HEK293T (cell line): ENCODE measurements around the gene RAP1GAP.

ENCODE experiments used
- CTCF ChIA-PET: fragments of 350-600 bp; formaldehyde crosslinking; extraction: SDS; loops from one replicate; lab custom pipeline; 2021; ENCODE audit warnings: antibody characterized with exemption, inconsistent platforms; lab: Yijun Ruan, JAX
- POLR2A ChIA-PET: fragments of 350-600 bp; formaldehyde crosslinking; extraction: SDS; loops from one replicate; lab custom pipeline; 2020; ENCODE audit warnings: antibody characterized with exemption, inconsistent platforms; lab: Yijun Ruan, JAX
- DNase-seq: peaks from one replicate; pipeline ENCODE4 v3.0.0; 2012; ENCODE audit warnings: mixed read lengths; ENCODE audit errors: extremely low spot score
- ARNT ChIP-seq: fragments of 450-650 bp; IDR thresholded peaks from 2 replicates; pipeline ENCODE4 v1.6.1; 2017; ENCODE audit warnings: mild to moderate bottlenecking
- BHLHE40 ChIP-seq: fragments of 450-650 bp; IDR thresholded peaks from 2 replicates; pipeline ENCODE4 v1.6.1; 2016; ENCODE audit warnings: mild to moderate bottlenecking, moderate library complexity, borderline replicate concordance
- CTBP1 ChIP-seq: fragments of 450-650 bp; IDR thresholded peaks from 2 replicates; pipeline ENCODE4 v1.6.1; 2016; ENCODE audit warnings: borderline replicate concordance
- ELF4 ChIP-seq: fragments of 450-650 bp; IDR thresholded peaks from 2 replicates; pipeline ENCODE4 v1.6.1; 2017; ENCODE audit warnings: antibody characterized with exemption
- FOXA1 ChIP-seq: fragments of 450-650 bp; IDR thresholded peaks from 2 replicates; pipeline ENCODE4 v1.6.1; 2016; ENCODE audit warnings: mild to moderate bottlenecking
- FOXK2 ChIP-seq: fragments of 450-650 bp; IDR thresholded peaks from 2 replicates; pipeline ENCODE4 v1.6.1; 2016; ENCODE audit warnings: mild to moderate bottlenecking
- FOXM1 ChIP-seq: fragments of 450-650 bp; IDR thresholded peaks from 2 replicates; pipeline ENCODE4 v1.6.1; 2017; ENCODE audit warnings: mild to moderate bottlenecking, borderline replicate concordance
- HDGF ChIP-seq: fragments of 450-650 bp; IDR thresholded peaks from 2 replicates; pipeline ENCODE4 v1.6.1; 2017; ENCODE audit warnings: antibody characterized with exemption, borderline replicate concordance
- L3MBTL2 ChIP-seq: fragments of 450-650 bp; conservative IDR thresholded peaks from 2 replicates; pipeline ENCODE4 v1.6.1; 2016; ENCODE audit warnings: mild to moderate bottlenecking
- LEF1 ChIP-seq: fragments of 450-650 bp; IDR thresholded peaks from 2 replicates; pipeline ENCODE4 v1.6.1; 2017; ENCODE audit warnings: mild to moderate bottlenecking, borderline replicate concordance
- NFRKB ChIP-seq: fragments of 450-650 bp; IDR thresholded peaks from 2 replicates; pipeline ENCODE4 v1.6.1; 2016; ENCODE audit warnings: mild to moderate bottlenecking, moderate library complexity
- SP1 ChIP-seq: fragments of 450-650 bp; IDR thresholded peaks from 2 replicates; pipeline ENCODE4 v1.6.1; 2017
- SUZ12 ChIP-seq: fragments of 450-650 bp; IDR thresholded peaks from 2 replicates; pipeline ENCODE4 v1.6.1; 2016; ENCODE audit warnings: mild to moderate bottlenecking
- TARDBP ChIP-seq: fragments of 450-650 bp; IDR thresholded peaks from 2 replicates; pipeline ENCODE4 v1.6.1; 2016
- ZNF384 ChIP-seq: fragments of 450-650 bp; IDR thresholded peaks from 2 replicates; pipeline ENCODE4 v1.6.1; 2016
- TF ChIP-seq, protein P1 (sequence below): fragments of 450-650 bp; IDR thresholded peaks from 2 replicates; pipeline ENCODE4 v1.6.1; 2016

The RAP1GAP gene

DNA sequence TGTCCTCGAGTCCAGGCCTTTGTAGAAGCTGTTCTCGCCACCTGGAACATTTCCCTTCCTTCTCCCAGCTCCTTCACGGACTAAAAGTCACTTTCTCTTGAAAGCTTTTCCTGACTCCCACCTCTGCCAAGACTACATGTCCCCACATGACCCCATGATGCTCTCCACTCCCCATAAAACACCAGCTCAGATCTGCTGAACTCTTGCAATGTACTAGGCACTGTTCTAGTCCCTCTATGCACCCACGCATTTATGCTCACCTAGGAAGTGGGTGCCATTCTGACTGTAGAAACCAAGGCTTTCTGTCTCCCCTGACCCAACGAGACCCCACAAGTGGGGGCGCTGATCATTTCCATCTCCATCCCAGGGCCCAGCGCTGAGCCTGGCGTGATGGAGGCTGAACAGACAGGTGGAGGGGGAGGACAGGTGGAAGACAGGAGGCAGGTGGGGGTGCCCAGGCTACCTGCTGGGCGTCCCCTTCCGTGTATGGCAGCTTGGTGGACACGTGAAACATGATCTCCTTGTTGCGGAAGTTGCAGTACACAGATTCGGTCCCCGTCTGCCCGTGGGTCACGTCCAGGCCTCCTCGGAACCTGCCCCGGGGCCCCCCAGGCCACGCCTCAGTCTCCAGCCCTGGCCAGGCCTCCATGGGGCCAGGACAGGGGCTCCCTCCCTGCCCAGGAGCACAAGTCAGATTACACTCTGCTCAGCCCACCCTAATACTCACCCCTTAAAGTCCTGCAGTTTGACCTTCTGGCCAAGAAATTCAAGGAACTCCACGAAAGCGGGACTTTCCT, 58.0 kb downstream of the RAP1GAP start:
- no peak for TF ChIP-seq FOXM1
- no peak for TF ChIP-seq CTBP1
- no peak for TF ChIP-seq FOXK2
- TF ChIP-seq NFRKB = no peak
- TF ChIP-seq BHLHE40 = no peak
- TF ChIP-seq SUZ12 = no peak
- no peak for TF ChIP-seq SP1
- no peak for TF ChIP-seq TARDBP
- TF ChIP-seq LEF1 = no peak
- no peak for TF ChIP-seq L3MBTL2
- TF ChIP-seq, protein P1, sequence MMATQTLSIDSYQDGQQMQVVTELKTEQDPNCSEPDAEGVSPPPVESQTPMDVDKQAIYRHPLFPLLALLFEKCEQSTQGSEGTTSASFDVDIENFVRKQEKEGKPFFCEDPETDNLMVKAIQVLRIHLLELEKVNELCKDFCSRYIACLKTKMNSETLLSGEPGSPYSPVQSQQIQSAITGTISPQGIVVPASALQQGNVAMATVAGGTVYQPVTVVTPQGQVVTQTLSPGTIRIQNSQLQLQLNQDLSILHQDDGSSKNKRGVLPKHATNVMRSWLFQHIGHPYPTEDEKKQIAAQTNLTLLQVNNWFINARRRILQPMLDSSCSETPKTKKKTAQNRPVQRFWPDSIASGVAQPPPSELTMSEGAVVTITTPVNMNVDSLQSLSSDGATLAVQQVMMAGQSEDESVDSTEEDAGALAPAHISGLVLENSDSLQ = no peak
- no peak for TF ChIP-seq ZNF384
- no peak for TF ChIP-seq ARNT
- TF ChIP-seq HDGF = no peak
- TF ChIP-seq ELF4 = no peak
- no peak for TF ChIP-seq FOXA1
- CTCF ChIA-PET = interaction anchor here (0.8 to 0.9 kb wide), 2 partner anchors 9 to 393 kb away, joined by 3 to 4 read pairs; no protein-coding TSS in a partner anchor
- POLR2A ChIA-PET = interaction anchor here (1.1 to 1.2 kb wide), 2 partner anchors 10 to 14 kb away, joined by 3 to 5 read pairs; no protein-coding TSS in a partner anchor
- DNase-seq = no peak

DNA sequence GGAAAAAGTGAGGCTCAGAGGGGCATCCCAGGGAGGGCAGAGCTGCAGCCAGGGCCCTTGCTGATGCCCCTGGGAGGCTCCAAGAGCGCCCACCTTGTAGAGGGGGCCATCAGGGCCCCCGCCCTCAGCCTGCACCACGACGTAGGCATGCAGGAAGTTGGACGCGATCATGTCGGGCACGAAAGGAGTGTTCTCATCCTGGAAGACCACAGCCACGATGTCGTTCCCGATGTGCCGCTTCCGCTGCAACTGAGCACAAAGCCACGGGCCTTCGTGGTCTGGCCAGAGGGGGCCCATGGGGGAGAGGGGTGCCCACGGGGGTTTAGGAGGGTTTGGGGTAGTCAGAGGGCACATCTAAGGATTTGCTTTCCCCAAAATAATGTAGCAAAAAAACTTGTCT, 59.1 kb downstream of the RAP1GAP start:
- no peak for DNase-seq
- POLR2A ChIA-PET = interaction anchor here (1.2 kb wide), 1 partner anchor 11 kb away, joined by 5 read pairs; no protein-coding TSS in a partner anchor
- TF ChIP-seq FOXA1 (no peak), ZNF384 (no peak), NFRKB (no peak), SUZ12 (no peak), HDGF (no peak), FOXK2 (no peak), ARNT (no peak)
- CTCF ChIA-PET = no interaction called here

DNA sequence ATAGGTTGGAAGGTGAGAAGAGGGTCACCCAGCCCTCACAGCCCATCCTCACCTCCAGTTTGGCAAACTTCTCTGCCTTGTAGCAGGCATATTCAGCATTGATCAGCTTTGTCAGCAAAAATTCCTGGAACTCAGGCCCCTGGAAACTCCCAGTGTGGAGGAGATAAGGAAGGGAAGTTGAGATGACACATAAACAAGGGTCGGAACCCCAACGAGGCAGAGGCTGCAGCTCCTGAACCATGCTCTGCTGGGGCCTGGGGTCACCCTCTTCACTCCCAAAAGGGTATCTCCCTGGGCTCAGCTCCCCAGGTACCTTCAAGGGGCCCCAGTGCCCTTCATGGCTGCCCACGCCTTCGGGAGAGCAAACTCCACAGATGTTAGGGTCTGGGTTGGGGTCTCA, 60.4 kb downstream of the RAP1GAP start:
- TF ChIP-seq FOXM1 (no peak), ZNF384 (no peak), LEF1 (no peak), L3MBTL2 (no peak), TARDBP (no peak), ELF4 (no peak), FOXA1 (no peak), FOXK2 (no peak), CTBP1 (no peak), NFRKB (no peak), SUZ12 (no peak), HDGF (no peak), ARNT (no peak)
- POLR2A ChIA-PET = interaction anchor here (1.0 to 2.2 kb wide), 2 partner anchors 12 to 14 kb away, joined by 3 to 6 read pairs; no protein-coding TSS in a partner anchor
- CTCF ChIA-PET = no interaction called here
- no peak for DNase-seq

GRCh38 chr1:21607549-21608529, 61.3 kb downstream of the RAP1GAP start:
- POLR2A ChIA-PET = interaction anchor here (0.5 to 2.2 kb wide), 2 partner anchors 15 to 72 kb away, joined by 3 to 6 read pairs; no protein-coding TSS in a partner anchor
- peak; percentile 100 for DNase-seq
- CTCF ChIA-PET = interaction anchor here (0.6 kb wide), 1 partner anchor 51 kb away, joined by 4 read pairs; no protein-coding TSS in a partner anchor
- TF ChIP-seq, protein P1 = peak; percentile 99
- TF ChIP-seq TARDBP = no peak

DNA sequence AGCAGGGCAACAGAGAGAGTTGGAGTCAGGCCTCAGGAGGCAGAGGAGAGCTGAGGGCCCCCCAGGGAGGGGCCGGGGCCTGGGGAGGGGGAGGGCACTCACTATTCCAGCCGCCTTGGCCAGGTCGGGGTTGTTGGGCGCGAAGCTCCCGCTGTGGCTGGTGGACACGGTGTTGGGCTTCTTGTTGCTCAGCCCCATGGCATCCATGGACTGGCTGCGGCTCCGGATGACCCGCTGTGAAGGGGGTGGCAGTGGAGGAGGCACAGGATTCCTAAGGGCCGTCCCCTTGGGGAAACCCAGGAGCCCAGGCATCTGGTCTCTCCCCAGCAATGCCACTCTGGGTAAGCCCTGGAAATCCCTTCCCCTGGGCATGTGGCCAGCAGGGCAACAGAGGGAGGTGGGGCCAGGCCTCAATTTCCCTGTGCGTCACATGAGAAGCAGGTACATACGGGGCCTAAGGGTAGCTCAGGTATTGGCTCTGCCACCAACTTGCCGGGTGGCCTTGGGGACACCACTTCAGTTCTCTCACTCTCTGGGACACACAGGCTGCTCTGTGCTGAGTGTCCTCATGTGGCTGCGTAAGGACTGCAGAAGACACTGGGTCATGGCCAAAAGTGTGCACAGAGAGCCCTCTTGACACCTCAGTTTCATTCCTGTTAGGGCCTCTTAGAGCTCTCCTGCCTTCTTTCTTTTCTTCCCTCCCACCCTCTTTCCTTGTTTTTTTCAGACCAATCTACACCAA, 63.0 kb downstream of the RAP1GAP start:
- TF ChIP-seq HDGF (no peak), ZNF384 (no peak), TARDBP (no peak), BHLHE40 (no peak), FOXK2 (no peak), L3MBTL2 (no peak), SUZ12 (no peak), LEF1 (no peak), FOXM1 (no peak), NFRKB (no peak), FOXA1 (no peak), ELF4 (no peak), ARNT (no peak), CTBP1 (no peak), SP1 (no peak)
- TF ChIP-seq, protein P1 = no peak
- ChIA-PET POLR2A (no interaction called here), CTCF (interaction anchor here (0.6 kb wide), 1 partner anchor 66 kb away, joined by 4 read pairs; no protein-coding TSS in a partner anchor)
- no peak for DNase-seq
